ENCODE results near the gene SLC10A3.
A peak's percentile ranks its signal among the peaks of the same experiment; 100 is the strongest.

SLC10A3 gene

GRCh38 chrX:154448484-154448883 lies 41.9 kb downstream of the SLC10A3 start:
- peaks cover 30% of the 10 kb centered on the region; the same call in 1 of the 2 replicates for H3K9me3 ChIP-seq (ENCODE audit: control insufficient read depth, insufficient read depth, low read depth, low read length)
- no peaks in the 10 kb centered on the region for H3K27me3 ChIP-seq (ENCODE audit: control insufficient read depth, insufficient read depth, low read length)
- no peak overlapping the region for H3K27ac ChIP-seq (ENCODE audit: low read depth, low read length)
- H3K4me1 ChIP-seq (ENCODE audit: control insufficient read depth, insufficient read depth, low read length): 0 out of 2 replicates have a peak, but pooled peaks cover 4% of the 10 kb centered on the region
- no peak overlapping the region for H3K9ac ChIP-seq (ENCODE audit: low read length)
- H3K36me3 ChIP-seq (ENCODE audit: control insufficient read depth, insufficient read depth, low read length): peaks cover 55% of the 10 kb centered on the region
- no peak overlapping the region for H3K4me3 ChIP-seq (ENCODE audit: low read depth, low read length)

DNA sequence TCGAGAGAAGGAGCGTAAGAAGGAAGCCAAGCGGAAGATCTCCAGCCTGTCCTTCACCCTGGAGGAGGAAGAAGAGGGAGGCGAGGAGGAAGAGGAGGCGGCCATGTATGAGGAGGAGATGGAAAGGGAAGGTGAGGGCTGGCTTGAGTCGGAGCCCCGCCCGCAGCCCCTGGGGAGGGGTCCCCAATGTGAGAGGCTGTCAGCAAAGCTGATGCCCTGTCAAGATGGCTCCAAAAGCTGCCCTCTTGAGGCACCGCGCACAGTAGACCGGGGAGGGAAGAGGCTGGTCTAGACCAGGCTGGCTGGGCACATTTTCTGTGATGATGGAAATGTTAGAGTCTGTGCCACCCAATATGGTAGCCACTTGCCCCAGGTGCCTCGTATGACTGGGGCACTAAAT lies 44.0 kb downstream of the SLC10A3 start:
- Histone ChIP-seq H3K9ac (ENCODE audit: low read length) (no peak overlapping the region), H3K27me3 (ENCODE audit: control insufficient read depth, insufficient read depth, low read length) (no peaks in the 10 kb centered on the region), H3K36me3 (ENCODE audit: control insufficient read depth, insufficient read depth, low read length) (peaks cover 65% of the 10 kb centered on the region), H3K27ac (ENCODE audit: low read depth, low read length) (no peak overlapping the region), H3K4me1 (ENCODE audit: control insufficient read depth, insufficient read depth, low read length) (peaks cover 8% of the 10 kb centered on the region; the same call in 1 of the 2 replicates), H3K4me3 (ENCODE audit: low read depth, low read length) (no peak overlapping the region), H3K9me3 (ENCODE audit: control insufficient read depth, insufficient read depth, low read depth, low read length) (peaks cover 31% of the 10 kb centered on the region; the same call in 1 of the 2 replicates)

DNA sequence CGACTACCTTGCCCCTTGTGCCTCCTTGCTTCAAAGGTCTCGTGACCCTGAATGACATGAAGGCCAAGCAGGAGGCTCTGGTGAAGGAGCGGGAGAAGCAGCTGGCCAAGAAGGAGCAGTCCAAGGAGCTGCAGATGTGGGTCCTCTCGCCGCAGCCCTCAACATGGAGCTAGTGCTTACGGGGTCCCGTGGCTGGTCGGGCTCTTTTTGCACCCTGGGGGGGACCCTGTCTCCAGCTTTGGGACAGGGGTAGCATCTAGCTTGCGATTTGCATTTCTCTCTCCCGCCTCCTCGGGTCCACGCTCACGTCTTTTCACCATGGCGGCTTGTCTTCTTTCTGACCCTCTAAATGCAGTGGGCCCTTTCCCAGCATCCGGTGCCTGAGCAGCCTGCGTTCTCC lies 44.7 kb downstream of the SLC10A3 start:
- peaks cover 8% of the 10 kb centered on the region; the same call in 1 of the 2 replicates for H3K4me1 ChIP-seq (ENCODE audit: control insufficient read depth, insufficient read depth, low read length)
- no peaks in the 10 kb centered on the region for H3K27me3 ChIP-seq (ENCODE audit: control insufficient read depth, insufficient read depth, low read length)
- no peak overlapping the region for H3K27ac ChIP-seq (ENCODE audit: low read depth, low read length)
- H3K9me3 ChIP-seq (ENCODE audit: control insufficient read depth, insufficient read depth, low read depth, low read length): peaks cover 32% of the 10 kb centered on the region; the same call in 1 of the 2 replicates
- no peak overlapping the region for H3K4me3 ChIP-seq (ENCODE audit: low read depth, low read length)
- peaks cover 66% of the 10 kb centered on the region for H3K36me3 ChIP-seq (ENCODE audit: control insufficient read depth, insufficient read depth, low read length)
- no peak overlapping the region for H3K9ac ChIP-seq (ENCODE audit: low read length)

DNA sequence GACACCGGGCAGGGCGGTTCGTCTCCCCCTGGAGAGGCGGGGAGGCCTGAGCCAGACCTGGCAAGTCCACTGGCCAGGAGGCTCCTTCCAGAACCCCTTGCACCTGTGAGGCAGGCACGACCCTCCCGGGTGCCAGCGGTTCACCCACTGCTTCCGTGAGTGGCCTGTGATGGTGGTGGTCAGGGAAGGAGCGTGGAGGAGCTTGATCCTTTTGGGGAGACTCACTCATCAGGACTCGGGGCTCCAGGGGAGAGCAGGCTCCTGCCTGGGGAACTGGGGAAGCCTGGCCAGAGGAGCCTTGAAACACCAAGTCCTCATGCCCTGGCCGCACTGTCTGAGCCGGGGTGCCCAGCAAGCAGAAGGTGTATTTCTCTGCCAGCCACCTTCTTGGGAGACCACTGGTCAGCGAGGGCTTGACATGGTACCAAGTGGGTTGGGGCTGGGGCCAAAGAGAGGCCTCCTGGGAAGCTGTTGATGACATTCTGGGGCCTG lies 45.6 kb downstream of the SLC10A3 start:
- Histone ChIP-seq H3K27ac (ENCODE audit: low read depth, low read length) (no peak overlapping the region; the same call in 1 of the 2 replicates), H3K9ac (ENCODE audit: low read length) (peak overlapping the region; percentile 66), H3K4me3 (ENCODE audit: low read depth, low read length) (peak overlapping the region; percentile 72), H3K4me1 (ENCODE audit: control insufficient read depth, insufficient read depth, low read length) (peaks cover 8% of the 10 kb centered on the region; the same call in 1 of the 2 replicates), H3K9me3 (ENCODE audit: control insufficient read depth, insufficient read depth, low read depth, low read length) (peaks cover 35% of the 10 kb centered on the region; the same call in 1 of the 2 replicates), H3K27me3 (ENCODE audit: control insufficient read depth, insufficient read depth, low read length) (no peaks in the 10 kb centered on the region), H3K36me3 (ENCODE audit: control insufficient read depth, insufficient read depth, low read length) (peaks cover 67% of the 10 kb centered on the region)

DNA sequence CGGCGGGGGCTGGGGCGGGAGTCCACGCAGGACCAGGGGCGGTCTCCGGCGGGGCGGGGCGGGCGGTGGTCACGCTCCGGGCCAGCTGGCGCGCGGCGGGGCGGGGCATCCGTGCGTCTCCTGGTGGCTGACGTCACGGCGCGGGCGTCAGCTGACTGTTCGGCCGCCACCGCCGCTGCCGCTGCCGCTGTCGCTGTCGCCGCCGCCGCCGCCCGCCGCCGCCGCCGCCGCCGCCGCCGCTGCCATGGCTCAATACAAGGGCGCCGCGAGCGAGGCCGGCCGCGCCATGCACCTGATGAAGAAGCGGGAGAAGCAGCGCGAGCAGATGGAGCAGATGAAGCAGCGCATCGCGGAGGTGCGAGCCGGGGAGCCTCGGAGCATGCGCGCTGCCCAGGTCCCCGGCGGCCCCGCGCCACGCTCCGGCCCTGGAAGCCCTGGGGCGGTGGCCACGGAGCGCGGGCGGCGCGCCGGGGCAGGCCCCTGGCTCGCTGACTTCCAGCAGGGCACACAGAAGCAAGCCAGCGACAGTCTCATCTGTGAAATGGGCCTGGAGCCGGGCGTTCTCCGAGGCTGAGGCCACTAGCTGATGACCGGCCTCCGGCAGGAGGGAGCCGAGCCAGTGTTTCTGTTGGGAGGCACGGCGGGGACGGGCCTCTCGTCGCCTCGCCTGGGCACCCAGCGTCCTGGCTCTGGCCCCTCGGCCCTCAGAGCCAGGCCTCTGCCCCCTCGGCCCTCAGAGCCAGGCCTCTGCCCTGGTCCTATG lies 46.3 kb downstream of the SLC10A3 start, which contains the start of gene FAM50A:
FAM50A (plus strand) TSS at position 150 of the 763 bp plus-strand sequence; CDS start at position 245, 95 bp downstream.
- peaks cover 65% of the 10 kb centered on the region for H3K36me3 ChIP-seq (ENCODE audit: control insufficient read depth, insufficient read depth, low read length)

GRCh38 chrX:154443479-154443910 lies 46.9 kb downstream of the SLC10A3 start:
- Histone ChIP-seq H3K9me3 (ENCODE audit: control insufficient read depth, insufficient read depth, low read depth, low read length) (peaks cover 36% of the 10 kb centered on the region; the same call in 1 of the 2 replicates), H3K36me3 (ENCODE audit: control insufficient read depth, insufficient read depth, low read length) (peaks cover 64% of the 10 kb centered on the region), H3K9ac (ENCODE audit: low read length) (peak overlapping the region; percentile 38), H3K27ac (ENCODE audit: low read depth, low read length) (no peak overlapping the region), H3K4me3 (ENCODE audit: low read depth, low read length) (peak overlapping the region; percentile 58), H3K27me3 (ENCODE audit: control insufficient read depth, insufficient read depth, low read length) (no peaks in the 10 kb centered on the region), H3K4me1 (ENCODE audit: control insufficient read depth, insufficient read depth, low read length) (peaks cover 9% of the 10 kb centered on the region; the same call in 1 of the 2 replicates)

More for the DNA sequence above, 46.3 kb downstream of the SLC10A3 start, which contains the start of gene FAM50A:
- Histone ChIP-seq H3K9ac (ENCODE audit: low read length) (peak within 1 kb of the TSS; percentile 66), H3K4me3 (ENCODE audit: low read depth, low read length) (peak within 1 kb of the TSS; percentile 72), H3K9me3 (ENCODE audit: control insufficient read depth, insufficient read depth, low read depth, low read length) (peaks cover 34% of the 10 kb centered on the region; the same call in 1 of the 2 replicates), H3K27ac (ENCODE audit: low read depth, low read length) (no peak within 1 kb of the TSS; the same call in 1 of the 2 replicates), H3K4me1 (ENCODE audit: control insufficient read depth, insufficient read depth, low read length) (peaks cover 8% of the 10 kb centered on the region; the same call in 1 of the 2 replicates), H3K27me3 (ENCODE audit: control insufficient read depth, insufficient read depth, low read length) (no peaks in the 10 kb centered on the region)

DNA sequence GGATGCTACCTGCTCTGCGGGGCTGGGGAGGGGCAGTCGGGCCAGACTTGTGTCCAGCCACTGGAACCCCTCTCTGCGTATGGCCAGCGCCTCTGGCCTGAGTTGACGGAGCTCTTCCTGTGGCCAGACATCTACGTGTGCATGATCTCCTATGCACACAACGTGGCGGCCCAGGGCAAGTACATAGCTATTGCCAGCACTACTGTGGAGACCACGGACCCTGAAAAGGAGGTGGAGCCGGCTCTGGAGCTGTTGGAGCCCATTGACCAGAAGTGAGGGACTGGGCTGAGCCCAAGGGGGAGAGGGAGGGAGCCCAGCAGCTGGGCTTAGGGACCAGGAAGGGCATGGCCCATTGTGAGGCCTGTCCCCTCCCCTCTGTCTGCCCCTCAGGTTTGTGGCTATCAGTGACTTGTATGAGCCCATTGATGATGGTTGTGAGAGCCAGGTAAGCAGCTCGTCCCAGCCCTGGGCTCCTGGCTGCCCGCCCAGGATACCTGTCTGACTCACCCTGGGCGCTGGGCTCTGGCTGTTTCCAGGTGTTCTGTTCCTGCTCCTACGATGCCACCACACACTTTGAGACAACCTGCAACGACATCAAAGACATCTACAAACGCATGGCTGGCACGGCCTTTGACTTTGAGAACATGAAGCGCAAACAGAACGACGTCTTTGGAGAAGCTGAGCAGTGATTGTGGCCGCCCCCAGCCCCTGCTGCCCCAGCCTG lies 48.3 kb downstream of the SLC10A3 start:
- no peaks in the 10 kb centered on the region for H3K27me3 ChIP-seq (ENCODE audit: control insufficient read depth, insufficient read depth, low read length)
- no peak overlapping the region for H3K9ac ChIP-seq (ENCODE audit: low read length)
- H3K4me3 ChIP-seq (ENCODE audit: low read depth, low read length): no peak overlapping the region
- H3K27ac ChIP-seq (ENCODE audit: low read depth, low read length): no peak overlapping the region
- H3K9me3 ChIP-seq (ENCODE audit: control insufficient read depth, insufficient read depth, low read depth, low read length): peaks cover 35% of the 10 kb centered on the region; the same call in 1 of the 2 replicates
- H3K36me3 ChIP-seq (ENCODE audit: control insufficient read depth, insufficient read depth, low read length): peaks cover 53% of the 10 kb centered on the region
- peaks cover 16% of the 10 kb centered on the region; the same call in 1 of the 2 replicates for H3K4me1 ChIP-seq (ENCODE audit: control insufficient read depth, insufficient read depth, low read length)

- H3K9ac ChIP-seq (ENCODE audit: low read length): no peak overlapping the region
These were observed 48.9 kb downstream of the SLC10A3 start for GRCh38 chrX:154441564-154441963.

GRCh38 chrX:154440623-154441357 lies 49.6 kb downstream of the SLC10A3 start:
- Histone ChIP-seq H3K4me3 (ENCODE audit: low read depth, low read length) (no peak overlapping the region), H3K36me3 (ENCODE audit: control insufficient read depth, insufficient read depth, low read length) (peaks cover 44% of the 10 kb centered on the region), H3K9ac (ENCODE audit: low read length) (no peak overlapping the region), H3K27me3 (ENCODE audit: control insufficient read depth, insufficient read depth, low read length) (no peaks in the 10 kb centered on the region), H3K27ac (ENCODE audit: low read depth, low read length) (no peak overlapping the region), H3K4me1 (ENCODE audit: control insufficient read depth, insufficient read depth, low read length) (peaks cover 20% of the 10 kb centered on the region; the same call in 1 of the 2 replicates), H3K9me3 (ENCODE audit: control insufficient read depth, insufficient read depth, low read depth, low read length) (peaks cover 31% of the 10 kb centered on the region; the same call in 1 of the 2 replicates)

More at GRCh38 chrX:154441564-154441963, 48.9 kb downstream of the SLC10A3 start:
- Histone ChIP-seq H3K4me3 (ENCODE audit: low read depth, low read length) (no peak overlapping the region), H3K27ac (ENCODE audit: low read depth, low read length) (no peak overlapping the region), H3K9me3 (ENCODE audit: control insufficient read depth, insufficient read depth, low read depth, low read length) (peaks cover 31% of the 10 kb centered on the region; the same call in 1 of the 2 replicates), H3K4me1 (ENCODE audit: control insufficient read depth, insufficient read depth, low read length) (peaks cover 16% of the 10 kb centered on the region; the same call in 1 of the 2 replicates), H3K36me3 (ENCODE audit: control insufficient read depth, insufficient read depth, low read length) (peaks cover 48% of the 10 kb centered on the region), H3K27me3 (ENCODE audit: control insufficient read depth, insufficient read depth, low read length) (no peaks in the 10 kb centered on the region)

DNA sequence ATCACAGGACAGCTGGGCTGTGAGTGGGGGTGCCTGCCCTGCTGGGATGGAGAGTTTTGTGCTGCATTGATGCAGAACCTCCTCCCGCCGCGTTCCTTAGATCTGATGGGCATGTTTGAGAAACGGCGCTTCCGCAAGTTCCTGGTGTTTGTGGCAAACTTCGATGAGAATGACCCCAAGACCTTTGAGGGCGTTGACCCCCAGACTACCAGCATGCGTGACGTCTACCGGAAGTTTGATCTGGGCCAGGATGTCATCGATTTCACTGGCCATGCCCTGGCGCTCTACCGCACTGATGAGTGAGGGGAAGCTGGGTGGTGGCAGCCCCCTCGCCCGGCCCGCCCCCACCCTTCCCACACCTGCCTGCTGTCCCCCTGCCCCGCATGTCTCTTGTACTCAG lies 50.6 kb downstream of the SLC10A3 start:
- Histone ChIP-seq H3K36me3 (ENCODE audit: control insufficient read depth, insufficient read depth, low read length) (peaks cover 39% of the 10 kb centered on the region), H3K9ac (ENCODE audit: low read length) (no peak overlapping the region), H3K9me3 (ENCODE audit: control insufficient read depth, insufficient read depth, low read depth, low read length) (peaks cover 28% of the 10 kb centered on the region; the same call in 1 of the 2 replicates), H3K27me3 (ENCODE audit: control insufficient read depth, insufficient read depth, low read length) (no peaks in the 10 kb centered on the region), H3K4me1 (ENCODE audit: control insufficient read depth, insufficient read depth, low read length) (peaks cover 20% of the 10 kb centered on the region; the same call in 1 of the 2 replicates), H3K4me3 (ENCODE audit: low read depth, low read length) (no peak overlapping the region), H3K27ac (ENCODE audit: low read depth, low read length) (no peak overlapping the region)
